Measurements from ENCODE around the gene MAPK11.

MAPK11 gene

DNA sequence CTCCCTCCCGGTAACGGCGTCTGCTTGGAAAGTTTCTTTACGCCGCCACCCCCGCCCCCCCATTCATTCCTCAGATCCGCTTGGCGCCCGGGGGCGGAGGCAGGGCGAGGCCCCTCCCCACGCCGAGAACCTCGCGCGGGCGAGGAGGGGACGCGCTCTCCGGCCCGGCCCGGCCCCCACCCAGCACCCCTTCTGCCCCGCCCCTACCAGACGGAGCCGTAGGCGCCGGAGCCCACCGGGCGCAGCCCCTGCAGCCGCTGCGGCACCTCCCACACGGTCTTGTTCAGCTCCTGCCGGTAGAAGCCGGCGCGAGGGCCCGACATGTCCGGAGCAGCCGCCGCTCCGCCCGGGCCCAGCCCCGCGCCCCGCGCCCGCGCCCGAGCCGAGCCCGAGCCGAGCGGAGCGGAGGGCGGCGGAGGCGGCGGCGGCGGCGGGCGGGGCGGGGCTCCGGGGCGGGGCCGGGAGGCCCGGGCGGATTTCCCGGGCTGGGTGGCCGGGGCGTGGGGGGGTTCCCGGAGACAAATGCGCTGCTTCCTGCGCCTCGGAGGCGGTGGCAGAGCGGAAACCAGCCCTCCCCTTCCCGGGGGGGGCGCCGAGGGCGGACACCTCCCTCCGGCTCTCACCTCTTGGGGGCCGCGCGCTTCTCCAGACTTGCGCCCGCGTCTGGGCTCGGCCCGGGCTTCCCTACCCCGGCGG lies at the start of gene MAPK11:
Gene MAPK11, minus strand, starts transcription at position 411 of the 696 bp plus-strand sequence. Its CDS starts 88 bp downstream, at position 323.
- H3K27ac ChIP-seq (ENCODE audit: low read depth, low read length), result no peak within 1 kb of the TSS
- H3K36me3 ChIP-seq (ENCODE audit: control insufficient read depth, insufficient read depth, low read length), result peaks cover 1% of the 10 kb centered on the region
- peak within 1 kb of the TSS; percentile 55 for H3K4me3 ChIP-seq (ENCODE audit: low read length)
- H3K27me3 ChIP-seq (ENCODE audit: control insufficient read depth, insufficient read depth, low read length), result peaks cover 2% of the 10 kb centered on the region
- peaks cover 8% of the 10 kb centered on the region for H3K4me1 ChIP-seq (ENCODE audit: control insufficient read depth, insufficient read depth, low read length)
- no peak within 1 kb of the TSS for H3K9ac ChIP-seq (ENCODE audit: low read length)

DNA sequence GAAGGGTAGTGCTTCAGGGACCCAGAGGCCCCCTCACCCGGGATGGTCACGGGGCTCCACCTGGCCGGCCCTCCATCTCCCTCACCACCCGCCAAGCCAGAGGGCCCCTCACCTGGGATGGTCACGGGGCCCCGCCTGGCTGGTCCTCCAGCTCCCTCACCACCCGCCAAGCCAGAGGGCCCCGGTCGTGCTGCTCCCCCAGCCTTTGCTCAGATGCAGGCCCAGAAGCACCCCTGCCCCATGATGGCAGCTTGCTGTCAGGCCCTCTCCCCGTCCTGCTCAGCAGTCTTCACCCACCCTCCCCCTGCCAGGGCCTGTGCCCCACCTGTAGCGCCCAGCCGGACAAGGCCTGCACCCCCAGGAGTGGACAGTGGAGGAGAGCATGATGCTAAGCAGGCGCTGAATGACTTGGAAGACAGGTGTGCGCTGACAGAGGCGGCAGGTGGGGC lies 49.3 kb upstream of the MAPK11 start:
- Histone ChIP-seq H3K27me3 (ENCODE audit: control insufficient read depth, insufficient read depth, low read length) (no peaks in the 10 kb centered on the region), H3K27ac (ENCODE audit: low read depth, low read length) (no peak overlapping the region), H3K4me1 (ENCODE audit: control insufficient read depth, insufficient read depth, low read length) (no peaks in the 10 kb centered on the region), H3K36me3 (ENCODE audit: control insufficient read depth, insufficient read depth, low read length) (no peaks in the 10 kb centered on the region), H3K9ac (ENCODE audit: low read length) (no peak overlapping the region), H3K4me3 (ENCODE audit: low read length) (no peak overlapping the region)

DNA sequence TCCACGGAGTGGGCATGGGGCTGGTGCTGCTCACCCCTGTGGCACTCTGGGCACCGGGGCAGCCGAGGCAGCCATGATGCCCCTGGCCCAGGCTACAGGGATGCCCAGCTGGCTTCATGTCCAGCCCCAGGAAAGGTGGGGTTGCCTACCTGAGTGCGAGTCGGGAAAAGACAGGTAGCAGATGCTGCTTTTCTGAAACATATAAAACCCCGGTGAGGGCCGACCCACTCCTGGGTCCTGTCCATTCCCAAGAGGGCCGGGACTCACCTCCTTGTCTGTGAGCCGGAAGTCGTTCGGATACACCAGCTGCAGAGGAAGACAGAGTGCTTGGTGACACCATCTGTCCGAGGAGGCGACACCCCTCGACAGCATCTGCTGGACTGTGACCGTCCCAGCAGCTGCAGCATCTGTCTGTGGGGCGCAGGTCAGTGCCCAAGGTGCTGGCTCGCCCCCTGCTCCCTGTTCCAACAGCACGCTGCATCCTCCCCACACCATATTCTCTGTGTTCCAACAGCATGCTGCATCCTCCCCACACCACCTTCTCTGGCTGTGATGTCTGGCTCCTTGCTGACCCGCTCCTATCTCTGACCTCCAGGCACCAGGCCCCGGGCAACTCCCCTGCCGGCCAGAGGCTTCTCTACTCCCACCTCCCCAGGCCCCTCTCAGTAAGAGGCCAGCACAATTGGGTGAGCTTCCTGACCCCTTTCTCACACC lies 48.7 kb upstream of the MAPK11 start:
- H3K4me3 ChIP-seq (ENCODE audit: low read length), result no peak overlapping the region
- H3K27ac ChIP-seq (ENCODE audit: low read depth, low read length), result no peak overlapping the region

DNA sequence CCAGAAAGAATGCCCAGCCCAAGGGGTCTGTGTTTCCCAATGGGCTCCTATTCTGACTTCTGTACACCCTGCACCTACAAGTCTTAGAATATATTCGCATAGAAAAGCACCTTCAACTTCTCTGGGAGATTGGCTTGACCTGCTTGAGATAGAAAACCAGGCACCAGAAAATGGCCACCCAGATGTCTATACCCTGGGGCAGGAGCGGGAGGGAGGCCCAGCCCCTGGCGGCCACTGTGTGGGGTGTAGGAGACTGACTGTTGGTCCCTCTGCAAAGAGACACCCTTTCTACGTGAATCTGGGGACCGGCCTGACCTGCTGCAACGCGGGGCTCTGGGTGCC lies 48.1 kb upstream of the MAPK11 start:
- Histone ChIP-seq H3K9ac (ENCODE audit: low read length) (no peak overlapping the region), H3K4me3 (ENCODE audit: low read length) (no peak overlapping the region), H3K27ac (ENCODE audit: low read depth, low read length) (no peak overlapping the region), H3K4me1 (ENCODE audit: control insufficient read depth, insufficient read depth, low read length) (no peaks in the 10 kb centered on the region), H3K27me3 (ENCODE audit: control insufficient read depth, insufficient read depth, low read length) (no peaks in the 10 kb centered on the region), H3K36me3 (ENCODE audit: control insufficient read depth, insufficient read depth, low read length) (no peaks in the 10 kb centered on the region)

More for the DNA sequence above, 48.7 kb upstream of the MAPK11 start:
- no peaks in the 10 kb centered on the region for H3K27me3 ChIP-seq (ENCODE audit: control insufficient read depth, insufficient read depth, low read length)
- H3K4me1 ChIP-seq (ENCODE audit: control insufficient read depth, insufficient read depth, low read length), result no peaks in the 10 kb centered on the region
- no peaks in the 10 kb centered on the region for H3K36me3 ChIP-seq (ENCODE audit: control insufficient read depth, insufficient read depth, low read length)
- H3K9ac ChIP-seq (ENCODE audit: low read length), result no peak overlapping the region

DNA sequence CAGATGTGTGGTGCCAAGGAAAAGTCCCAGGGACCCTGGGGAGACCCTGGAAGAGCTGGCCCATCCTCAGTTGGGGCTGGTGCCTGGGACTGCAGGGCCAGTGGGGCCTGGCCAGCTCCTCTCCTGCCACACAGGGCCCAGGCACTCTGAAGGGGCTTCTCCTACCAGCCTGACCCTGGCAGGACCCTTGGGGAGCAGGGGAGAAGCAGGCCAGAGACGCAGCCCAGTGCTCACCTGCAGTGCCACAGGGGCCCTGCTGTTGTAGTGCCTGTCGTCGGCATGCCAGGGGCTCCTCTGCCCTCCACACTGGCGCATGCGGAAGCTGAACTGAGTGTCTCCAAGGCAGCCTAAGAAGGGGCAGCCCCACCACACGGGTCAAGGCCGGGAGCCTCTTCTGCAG lies 47.5 kb upstream of the MAPK11 start:
- no peak overlapping the region for H3K9ac ChIP-seq (ENCODE audit: low read length)
- no peaks in the 10 kb centered on the region for H3K36me3 ChIP-seq (ENCODE audit: control insufficient read depth, insufficient read depth, low read length)
- no peaks in the 10 kb centered on the region for H3K27me3 ChIP-seq (ENCODE audit: control insufficient read depth, insufficient read depth, low read length)
- H3K27ac ChIP-seq (ENCODE audit: low read depth, low read length), result no peak overlapping the region
- no peaks in the 10 kb centered on the region for H3K4me1 ChIP-seq (ENCODE audit: control insufficient read depth, insufficient read depth, low read length)
- H3K4me3 ChIP-seq (ENCODE audit: low read length), result no peak overlapping the region

DNA sequence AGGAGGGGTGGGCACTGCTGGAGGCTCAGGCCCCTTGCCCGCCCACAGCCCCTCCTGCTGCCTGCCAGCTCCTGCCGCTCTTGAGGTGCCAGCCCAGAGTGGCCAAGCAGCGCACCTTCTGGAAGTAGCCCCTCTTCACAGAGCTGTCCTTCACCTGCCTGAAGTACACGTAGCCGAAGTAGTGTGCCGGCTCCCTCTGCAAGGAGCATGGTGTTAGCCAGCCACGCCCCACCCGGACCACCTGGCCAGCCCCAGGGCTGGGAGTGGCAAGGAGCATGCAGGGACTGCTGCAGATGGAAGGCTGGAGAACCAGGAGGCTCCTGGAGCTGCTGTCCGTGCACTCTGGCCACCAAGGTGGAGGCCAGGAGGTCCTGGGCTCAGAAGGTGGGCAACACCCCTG lies 47.0 kb upstream of the MAPK11 start:
- H3K36me3 ChIP-seq (ENCODE audit: control insufficient read depth, insufficient read depth, low read length), result no peaks in the 10 kb centered on the region
- no peak overlapping the region for H3K27ac ChIP-seq (ENCODE audit: low read depth, low read length)
- H3K9ac ChIP-seq (ENCODE audit: low read length), result no peak overlapping the region
- no peaks in the 10 kb centered on the region for H3K4me1 ChIP-seq (ENCODE audit: control insufficient read depth, insufficient read depth, low read length)
- H3K27me3 ChIP-seq (ENCODE audit: control insufficient read depth, insufficient read depth, low read length), result no peaks in the 10 kb centered on the region
- no peak overlapping the region for H3K4me3 ChIP-seq (ENCODE audit: low read length)

DNA sequence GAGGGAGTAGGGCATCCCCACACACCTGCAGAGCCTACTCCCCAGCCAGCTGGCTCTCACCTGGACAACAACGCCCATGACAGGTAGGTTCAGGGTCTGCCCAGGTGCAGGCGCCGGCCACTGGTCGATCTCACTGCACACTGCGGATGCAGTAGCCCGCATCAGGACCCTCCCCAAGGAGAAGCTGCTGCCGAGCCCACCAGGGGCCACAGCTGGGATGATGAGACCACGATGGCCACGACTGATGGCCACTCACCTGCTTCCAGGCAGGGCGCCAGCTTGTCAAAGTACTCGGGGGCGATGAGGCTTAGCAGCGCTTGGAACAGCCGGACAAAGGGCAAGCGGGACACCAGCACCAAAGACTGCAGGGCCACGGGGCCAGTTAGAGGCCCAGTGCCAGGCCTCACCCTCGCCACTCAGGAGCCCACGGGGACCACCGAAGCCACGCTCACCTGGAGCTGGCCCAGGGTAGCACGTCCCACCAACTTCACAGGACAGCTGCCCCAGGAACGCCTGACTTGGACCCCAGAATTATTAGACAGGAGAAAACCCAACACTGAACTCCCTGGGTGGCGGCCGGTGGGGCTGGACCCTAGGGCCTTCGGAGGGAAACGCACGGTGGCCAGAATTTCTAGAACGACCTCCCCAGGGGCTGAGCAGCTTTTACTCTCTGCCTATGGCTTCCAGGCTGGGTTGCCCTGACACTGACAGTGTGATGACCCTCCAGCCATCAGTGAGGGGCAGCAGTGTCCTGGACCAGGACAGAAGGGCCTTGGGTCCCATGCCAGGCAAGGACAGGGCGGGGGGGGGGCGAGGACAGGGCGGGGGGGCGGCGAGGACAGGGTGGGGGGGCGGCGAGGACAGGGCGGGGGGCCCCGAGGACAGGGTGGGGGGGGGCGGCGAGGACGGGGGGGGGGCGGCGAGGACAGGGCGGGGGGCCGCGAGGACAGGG lies 46.2 kb upstream of the MAPK11 start:
- Histone ChIP-seq H3K27ac (ENCODE audit: low read depth, low read length) (no peak overlapping the region), H3K9ac (ENCODE audit: low read length) (no peak overlapping the region), H3K36me3 (ENCODE audit: control insufficient read depth, insufficient read depth, low read length) (no peaks in the 10 kb centered on the region), H3K4me1 (ENCODE audit: control insufficient read depth, insufficient read depth, low read length) (no peaks in the 10 kb centered on the region), H3K27me3 (ENCODE audit: control insufficient read depth, insufficient read depth, low read length) (no peaks in the 10 kb centered on the region), H3K4me3 (ENCODE audit: low read length) (no peak overlapping the region)

DNA sequence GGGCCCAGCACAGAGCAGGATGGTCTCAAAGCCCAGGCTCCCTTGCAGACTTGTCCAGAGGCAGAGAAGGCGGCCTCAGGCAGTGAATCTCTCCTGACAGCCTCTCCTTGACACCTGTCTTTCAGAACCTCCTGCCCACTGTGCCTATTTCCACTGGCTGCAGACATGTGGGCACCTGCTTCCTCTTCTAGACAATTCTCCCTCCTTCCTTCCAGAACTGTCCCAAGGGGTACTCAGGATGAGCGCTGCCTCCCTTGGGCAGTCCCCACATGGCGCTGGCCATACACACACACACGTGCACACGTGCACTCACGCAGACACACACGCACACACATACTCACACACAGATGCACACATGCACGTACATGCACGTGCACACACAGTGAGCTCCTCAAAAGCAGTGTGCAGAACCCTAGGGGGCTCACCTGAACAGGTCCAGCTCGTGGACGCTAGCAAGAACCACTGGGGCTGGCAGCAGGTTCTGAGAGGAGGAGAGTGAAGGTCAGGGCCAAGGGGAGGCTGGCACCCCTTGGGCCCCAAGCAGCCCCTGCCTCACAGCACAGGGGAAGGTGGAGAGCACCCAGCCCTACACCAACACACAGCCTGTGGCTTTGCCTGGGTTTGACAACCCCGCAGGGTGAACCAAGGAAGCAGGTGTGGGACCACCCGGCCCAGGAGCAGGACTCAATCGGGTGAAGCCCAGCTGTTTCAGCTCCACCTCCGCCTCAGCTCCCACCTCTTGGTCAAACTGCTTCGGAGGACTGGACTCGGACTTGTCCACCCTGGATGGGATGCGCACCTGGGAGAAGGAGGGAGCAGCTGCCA lies 45.3 kb upstream of the MAPK11 start:
- Histone ChIP-seq H3K27ac (ENCODE audit: low read depth, low read length) (no peak overlapping the region), H3K36me3 (ENCODE audit: control insufficient read depth, insufficient read depth, low read length) (no peaks in the 10 kb centered on the region), H3K27me3 (ENCODE audit: control insufficient read depth, insufficient read depth, low read length) (no peaks in the 10 kb centered on the region), H3K9ac (ENCODE audit: low read length) (no peak overlapping the region), H3K4me3 (ENCODE audit: low read length) (no peak overlapping the region), H3K4me1 (ENCODE audit: control insufficient read depth, insufficient read depth, low read length) (no peaks in the 10 kb centered on the region)

DNA sequence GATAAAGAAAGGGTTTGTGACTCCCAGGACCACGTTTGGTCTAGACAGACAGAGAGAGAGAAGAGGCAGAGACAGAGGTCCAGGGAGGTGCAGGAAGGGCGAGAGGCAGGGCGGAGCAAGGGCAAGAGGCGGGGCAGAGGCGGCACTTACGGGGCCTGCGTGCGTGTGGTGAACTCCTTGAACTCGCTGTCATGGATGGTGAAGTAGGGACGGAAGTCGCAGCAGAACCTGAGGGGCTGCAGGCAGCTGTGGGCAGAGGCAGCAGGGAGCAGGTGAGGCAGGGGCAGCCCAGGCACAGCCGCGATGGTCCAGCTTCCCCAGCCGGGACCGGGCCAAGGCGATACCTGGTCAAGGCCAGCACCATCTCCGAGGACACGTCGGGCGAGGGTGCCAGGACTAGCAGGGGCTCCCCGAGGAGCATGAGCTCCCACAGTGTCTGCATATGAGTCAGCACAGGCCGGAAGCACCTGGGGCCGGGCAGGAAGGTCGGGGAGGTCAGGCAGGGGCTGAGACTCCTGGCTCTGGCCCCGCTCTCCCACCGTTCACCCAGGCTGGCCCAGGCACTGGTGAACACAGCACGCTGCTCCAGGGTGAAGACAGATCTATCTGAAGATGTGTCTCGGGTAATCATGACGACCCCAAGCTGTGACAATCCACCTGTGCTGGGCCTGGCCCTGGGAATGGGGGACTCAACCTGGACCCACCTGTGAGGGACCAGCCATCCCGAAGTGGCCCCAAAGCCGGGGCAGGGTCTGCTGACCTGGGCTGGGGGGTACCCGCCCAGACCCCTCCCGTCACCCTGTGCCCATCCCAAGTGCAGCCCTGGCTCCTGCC lies 44.5 kb upstream of the MAPK11 start:
- no peaks in the 10 kb centered on the region for H3K4me1 ChIP-seq (ENCODE audit: control insufficient read depth, insufficient read depth, low read length)
- H3K36me3 ChIP-seq (ENCODE audit: control insufficient read depth, insufficient read depth, low read length), result no peaks in the 10 kb centered on the region
- peak overlapping the region; percentile 36 for H3K4me3 ChIP-seq (ENCODE audit: low read length)
- no peak overlapping the region for H3K27ac ChIP-seq (ENCODE audit: low read depth, low read length)
- H3K9ac ChIP-seq (ENCODE audit: low read length), result no peak overlapping the region
- no peaks in the 10 kb centered on the region for H3K27me3 ChIP-seq (ENCODE audit: control insufficient read depth, insufficient read depth, low read length)

DNA sequence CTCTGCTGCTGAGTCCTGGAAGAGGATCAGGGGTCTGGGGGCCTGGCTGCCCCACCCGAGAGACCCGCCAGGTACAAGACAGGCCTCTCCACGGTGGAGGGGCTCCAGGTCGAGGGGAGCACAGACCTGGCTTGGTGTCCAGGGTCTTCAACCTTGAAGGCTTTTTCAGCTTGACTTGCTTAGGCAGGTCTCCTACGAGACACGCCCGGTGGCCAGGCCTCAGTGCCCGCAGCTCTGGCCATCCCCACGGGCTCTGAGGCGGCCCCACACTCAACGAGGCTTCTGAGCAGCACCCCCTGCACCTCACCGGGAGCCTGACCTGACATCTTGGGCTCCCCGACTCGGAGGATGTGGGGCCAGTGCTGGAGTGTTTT lies 43.9 kb upstream of the MAPK11 start:
- Histone ChIP-seq H3K27ac (ENCODE audit: low read depth, low read length) (no peak overlapping the region), H3K27me3 (ENCODE audit: control insufficient read depth, insufficient read depth, low read length) (no peaks in the 10 kb centered on the region), H3K4me1 (ENCODE audit: control insufficient read depth, insufficient read depth, low read length) (no peaks in the 10 kb centered on the region), H3K9ac (ENCODE audit: low read length) (no peak overlapping the region), H3K36me3 (ENCODE audit: control insufficient read depth, insufficient read depth, low read length) (no peaks in the 10 kb centered on the region), H3K4me3 (ENCODE audit: low read length) (peak overlapping the region; percentile 36)

DNA sequence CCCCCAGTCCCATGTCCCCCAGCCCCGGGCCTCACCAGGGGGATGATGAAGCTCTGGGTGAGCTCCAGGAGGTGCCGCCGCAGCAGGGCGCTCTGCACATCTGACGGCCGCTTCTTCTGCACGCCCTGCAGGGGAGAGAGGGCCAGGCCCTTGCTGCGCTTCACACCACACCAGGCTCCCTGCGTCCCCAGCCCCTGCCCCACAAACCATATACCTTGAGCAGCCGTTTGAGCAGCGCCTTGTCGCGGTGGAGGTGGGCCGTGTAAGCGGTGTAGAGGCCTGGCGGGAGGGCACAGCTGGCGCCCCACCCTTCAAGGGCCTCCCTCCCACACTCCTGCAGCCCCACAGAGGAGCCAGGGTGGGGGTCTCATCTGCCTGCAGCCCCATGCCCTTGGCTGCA lies 43.4 kb upstream of the MAPK11 start:
- Histone ChIP-seq H3K27ac (ENCODE audit: low read depth, low read length) (no peak overlapping the region), H3K27me3 (ENCODE audit: control insufficient read depth, insufficient read depth, low read length) (no peaks in the 10 kb centered on the region), H3K9ac (ENCODE audit: low read length) (no peak overlapping the region), H3K4me3 (ENCODE audit: low read length) (no peak overlapping the region), H3K36me3 (ENCODE audit: control insufficient read depth, insufficient read depth, low read length) (no peaks in the 10 kb centered on the region), H3K4me1 (ENCODE audit: control insufficient read depth, insufficient read depth, low read length) (no peaks in the 10 kb centered on the region)
